CD14-positive monocyte (primary cell): ENCODE measurements around the gene PDIA5. TPM values are rescaled to one million over a fixed set of nuclear protein-coding genes. Genes with fewer than 3 reads are reported as not detected.
A peak's percentile ranks its signal among the peaks of the same experiment; 100 is the strongest.

Experiments used
- DNase-seq, 3 donors: peaks; one replicate each; pipeline ENCODE4 v3.0.0-alpha.2; 2011 to 2022
- H2AFZ ChIP-seq: 2 replicates; pipeline ENCODE4 v1.6.0; 2012; ENCODE audit warnings: mild to moderate bottlenecking, low read depth, low read length, inconsistent platforms; ENCODE audit not compliant: insufficient read depth, poor library complexity, severe bottlenecking
- H3K27ac ChIP-seq, 2 donors: 1 replicate in 1 of 2; 2 replicates in 1 of 2; pipeline ENCODE4 v1.5.1; 2012 to 2013; ENCODE audit warnings: low read length in 2 of 2, control low read depth in 1 of 2, inconsistent platforms in 1 of 2, low read depth in 1 of 2, mild to moderate bottlenecking in 1 of 2
- H3K27me3 ChIP-seq, 2 donors: one replicate each; pipeline versions ENCODE4 v1.6.0 to v1.6.1; 2011 to 2013; ENCODE audit warnings: low read length in 2 of 2; ENCODE audit not compliant: control insufficient read depth in 2 of 2, insufficient read depth in 2 of 2
- H3K36me3 ChIP-seq, 2 donors: replicated peaks in 1 of 2; 1 replicate in 1 of 2; 2 replicates in 1 of 2; pipeline versions ENCODE4 v1.5.1 to v1.6.1; 2012 to 2013; ENCODE audit warnings: low read length in 2 of 2, control low read depth in 1 of 2, inconsistent platforms in 1 of 2, mild to moderate bottlenecking in 1 of 2; ENCODE audit not compliant: insufficient read depth in 2 of 2, control insufficient read depth in 1 of 2
- H3K4me1 ChIP-seq, 2 donors: 1 replicate in 1 of 2; 2 replicates in 1 of 2; pipeline versions ENCODE4 v1.5.1 to v1.6.1; 2012 to 2013; ENCODE audit warnings: low read length in 2 of 2, control low read depth in 1 of 2, inconsistent platforms in 1 of 2, mild to moderate bottlenecking in 1 of 2, moderate library complexity in 1 of 2; ENCODE audit not compliant: insufficient read depth in 2 of 2, control insufficient read depth in 1 of 2
- H3K4me2 ChIP-seq: replicated peaks from 2 replicates; pipeline ENCODE3; 2012; ENCODE audit warnings: low read length, moderate library complexity, mild to moderate bottlenecking; ENCODE audit not compliant: poor library complexity, severe bottlenecking; ENCODE audit errors: extremely low read depth
- H3K4me3 ChIP-seq, 3 experiments: fragments of 200-600 bp in 1 of 3; sonication (generic) in 1 of 3; replicated peaks in 1 of 3; 1 replicate in 2 of 3; 2 replicates in 1 of 3; pipeline ENCODE4 v1.5.1; 2011 to 2013; ENCODE audit warnings: low read length in 3 of 3, mild to moderate bottlenecking in 3 of 3, control low read depth in 2 of 3, low read depth in 2 of 3, inconsistent platforms in 1 of 3, moderate library complexity in 1 of 3
- H3K79me2 ChIP-seq: 2 replicates; pipeline ENCODE4 v1.6.0; 2012; ENCODE audit warnings: mild to moderate bottlenecking, control low read depth, inconsistent platforms, low read length, moderate library complexity; ENCODE audit not compliant: insufficient read depth
- H3K9ac ChIP-seq: 2 replicates; pipeline ENCODE4 v1.6.0; 2017; ENCODE audit warnings: low read length, mild to moderate bottlenecking; ENCODE audit not compliant: insufficient read depth, poor library complexity, severe bottlenecking
- H3K9me3 ChIP-seq, 2 donors: replicated peaks in 1 of 2; 1 replicate in 1 of 2; 2 replicates in 1 of 2; pipeline versions ENCODE4 v1.5.1 to v1.6.1; 2012 to 2013; ENCODE audit warnings: low read length in 2 of 2, control low read depth in 1 of 2; ENCODE audit not compliant: control insufficient read depth in 1 of 2, insufficient read depth in 1 of 2
- H4K20me1 ChIP-seq: 2 replicates; pipeline ENCODE4 v1.6.0; 2012; ENCODE audit warnings: mild to moderate bottlenecking, low read length, control low read depth, moderate library complexity; ENCODE audit not compliant: insufficient read depth
- H3K27ac Mint-ChIP-seq, 7 donors: one replicate each; pipeline ENCODE4 v1.8.0; 2020; ENCODE audit warnings: mild to moderate bottlenecking in 7 of 7, mixed read lengths in 7 of 7, moderate library complexity in 6 of 7, inconsistent platforms in 2 of 7
- H3K27me3 Mint-ChIP-seq, 3 donors: one replicate each; pipeline ENCODE4 v1.8.0; 2021 to 2022; ENCODE audit warnings: low read depth in 3 of 3, mild to moderate bottlenecking in 3 of 3, mixed read lengths in 3 of 3, moderate library complexity in 3 of 3, inconsistent platforms in 1 of 3
- H3K36me3 Mint-ChIP-seq, 2 donors: one replicate each; pipeline ENCODE4 v1.8.0; 2020; ENCODE audit warnings: mixed read lengths in 2 of 2, inconsistent platforms in 1 of 2, mild to moderate bottlenecking in 1 of 2
- H3K4me1 Mint-ChIP-seq: one replicate; pipeline ENCODE4 v1.8.0; 2020; ENCODE audit warnings: mild to moderate bottlenecking, mixed read lengths
- H3K4me3 Mint-ChIP-seq, 2 donors: one replicate each; pipeline ENCODE4 v1.8.0; 2020; ENCODE audit warnings: mild to moderate bottlenecking in 2 of 2, mixed read lengths in 2 of 2, moderate library complexity in 1 of 2
- H3K9me3 Mint-ChIP-seq, 7 donors: one replicate each; pipeline ENCODE4 v1.8.0; 2020 to 2022; ENCODE audit warnings: mixed read lengths in 7 of 7, mild to moderate bottlenecking in 6 of 7, moderate library complexity in 6 of 7, inconsistent platforms in 2 of 7
- CTCF ChIP-seq: fragments of 200-600 bp; IDR thresholded peaks from one replicate; pipeline ENCODE4 v1.8.0; 2022; ENCODE audit warnings: antibody characterized with exemption, mild to moderate bottlenecking
- WGBS: methylation state at CpG from one replicate; pipeline ENCODE4 v1.1.5; 2013; ENCODE audit warnings: missing lambda C conversion rate; ENCODE audit not compliant: insufficient coverage; 5-methylcytosine and 5-hydroxymethylcytosine counted together
- intact Hi-C, 2 donors: fragments of 100-400 bp; cut with micrococcal nuclease; formaldehyde crosslinking; loops; one replicate each; pipeline versions ENCODE4 v1.15.0 to v1.15.1; 2023
- polyA plus RNA-seq, 3 donors: library from polyadenylated mRNA; depleted of rRNA in 1 of 3; unstranded in 2 of 3; stranded (reverse) in 1 of 3; fragments of 300-500 nt in 2 of 3; fragments of >200 nt in 1 of 3; fragmentation: Illumina TruSeq in 2 of 3; gene quantifications; 1 replicate in 2 of 3; 2 replicates in 1 of 3; pipeline ENCODE4 v1.2.3, GENCODE V29; 2012 to 2021

The PDIA5 gene
- polyA plus RNA-seq, 3 donors: 7.1 to 10.0 (median 9.2) TPM

GRCh38 chr3:123084192-123084591, 17.4 kb downstream of the PDIA5 start:
- Histone ChIP-seq H3K4me1 (peaks cover 9 to 19% of the 10 kb centered on the region in 2 donors), H3K4me3 (no peak overlapping the region), H3K79me2 (peaks cover 66% of the 10 kb centered on the region), H3K4me2 (no peak overlapping the region), H2AFZ (no peak overlapping the region), H3K27me3 (no peaks in the 10 kb centered on the region), H3K36me3 (peaks cover 5% of the 10 kb centered on the region in 2 donors), H3K9ac (no peak overlapping the region), H4K20me1 (peaks cover 13% of the 10 kb centered on the region), H3K9me3 (no peaks in the 10 kb centered on the region), H3K27ac (no peak overlapping the region)
- intact Hi-C loops: no loop called here
- Mint-ChIP-seq H3K4me3 (no peak overlapping the region), H3K27ac (peak overlapping the region in 1 of 7 donors; percentile 79), H3K4me1 (peaks cover 44% of the 10 kb centered on the region), H3K27me3 (peaks cover 0 to 3% (median 0%) of the 10 kb centered on the region in 3 donors), H3K9me3 (no peaks in the 10 kb centered on the region), H3K36me3 (peaks cover 7 to 13% of the 10 kb centered on the region in 2 donors)
- 75% methylated on average over 3 of the region's 6 CpGs for WGBS
- DNase-seq: no peak
- no peak for TF ChIP-seq CTCF

DNA sequence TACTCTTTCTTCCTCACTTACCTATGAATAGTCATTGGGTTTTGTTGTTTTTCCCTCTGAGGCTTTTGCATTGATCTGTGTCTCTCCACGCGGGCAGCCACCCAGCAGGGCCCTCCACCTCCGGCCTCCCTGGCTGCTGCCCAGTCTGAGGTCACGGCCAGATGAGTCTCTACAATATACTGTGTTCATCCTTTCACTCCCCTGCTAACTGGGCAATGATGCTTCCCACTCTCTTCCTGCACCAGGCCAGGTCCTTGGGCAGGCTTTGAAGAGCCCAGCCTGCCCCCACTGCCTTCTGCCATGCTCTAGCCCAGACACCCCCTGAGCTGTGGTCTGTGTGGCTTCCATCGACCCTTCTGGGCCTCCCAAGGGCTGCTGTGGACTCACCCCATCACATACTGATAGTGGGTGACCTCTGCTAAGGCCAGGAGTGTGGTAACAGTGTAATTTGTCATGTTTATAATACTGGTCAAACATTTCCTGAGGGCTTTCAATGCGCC, 18.0 kb downstream of the PDIA5 start:
- H3K79me2 ChIP-seq: peaks cover 64% of the 10 kb centered on the region
- no peaks in the 10 kb centered on the region for H3K9me3 ChIP-seq
- H3K9ac ChIP-seq: no peak overlapping the region
- no peaks in the 10 kb centered on the region for H3K27me3 ChIP-seq
- Mint-ChIP-seq H3K9me3 (no peaks in the 10 kb centered on the region), H3K36me3 (peaks cover 13 to 18% of the 10 kb centered on the region in 2 donors), H3K27me3 (peaks cover 0 to 3% (median 0%) of the 10 kb centered on the region in 3 donors), H3K4me1 (peaks cover 44% of the 10 kb centered on the region), H3K4me3 (no peak overlapping the region), H3K27ac (no peak overlapping the region)
- H4K20me1 ChIP-seq: peaks cover 13% of the 10 kb centered on the region
- no peak for DNase-seq
- peaks cover 9 to 19% of the 10 kb centered on the region in 2 donors for H3K4me1 ChIP-seq
- H3K4me3 ChIP-seq: no peak overlapping the region
- WGBS: 76% methylated on average over 5 of the region's 6 CpGs
- intact Hi-C loops: no loop called here
- no peak for TF ChIP-seq CTCF
- no peak overlapping the region for H3K27ac ChIP-seq
- peaks cover 6 to 11% of the 10 kb centered on the region in 2 donors for H3K36me3 ChIP-seq
- no peak overlapping the region for H2AFZ ChIP-seq
- H3K4me2 ChIP-seq: no peak overlapping the region
